ENCODE results near the gene SELENOO. TPM values are rescaled to one million over a fixed set of nuclear protein-coding genes. Genes with fewer than 3 reads are reported as not detected.

The SELENOO gene
- total RNA-seq, 1 experiment from 2014 or later = 29.6 TPM

GRCh38 chr22:50184004-50184901 is 16.6 kb upstream of the SELENOO start:
- H3K9me2 ChIP-seq (ENCODE audit: insufficient read depth) = no peaks in the 10 kb centered on the region
- H3K79me2 ChIP-seq (ENCODE audit: insufficient read depth, low read length) = peaks cover 31% of the 10 kb centered on the region
- no TSS peak for BruUV-seq (replicated peaks)
- H3K4me2 ChIP-seq (ENCODE audit: low read length) = peak overlapping the region; percentile 4; the same call in 1 of the 2 replicates
- ATAC-seq (no peak), DNase-seq (ENCODE audit: low read depth, low spot score) (no peak)
- ChIA-PET CTCF (no interaction called here), RAD21 (ENCODE audit: low non-redundant PET in 1 of 2, low total read pairs in 2 of 2, uncharacterized antibody in 2 of 2, unreplicated experiment in 2 of 2) (no interaction called here), POLR2A (no interaction called here)
- H3K9me3 ChIP-seq (ENCODE audit: control insufficient read depth in 1 of 2, insufficient read depth in 1 of 2, low read depth in 1 of 2, low read length in 2 of 2) = no peaks in the 10 kb centered on the region
- peaks cover 22 to 39% of the 10 kb centered on the region in 2 experiments; a peak in 3 of 4 replicates for H3K4me1 ChIP-seq (ENCODE audit: control insufficient read depth in 1 of 2, insufficient read depth in 2 of 2, low read length in 2 of 2)
- H3K4me3 ChIP-seq (replicated peaks in 1 of 2; ENCODE audit: low read depth in 1 of 2, low read length in 2 of 2) = no peak overlapping the region
- no peaks in the 10 kb centered on the region for H4K20me1 ChIP-seq (ENCODE audit: insufficient read depth)
- no peaks in the 10 kb centered on the region for H3K36me3 ChIP-seq (ENCODE audit: control insufficient read depth in 1 of 2, insufficient read depth in 2 of 2, low read length in 2 of 2)
- H2AFZ ChIP-seq (ENCODE audit: low read depth, low read length, poor library complexity, severe bottlenecking) = no peak overlapping the region
- intact Hi-C loops (cut with micrococcal nuclease) = no loop called here
- H3K27ac ChIP-seq (ENCODE audit: low read depth, low read length) = peak overlapping the region; percentile 75; the same call in 1 of the 2 replicates
- H3K27me3 ChIP-seq (ENCODE audit: insufficient read depth, low read length) = no peaks in the 10 kb centered on the region
- no peak for TF ChIP-seq YY1 (IDR thresholded peaks at IDR 0.05; ENCODE audit: extremely low read depth, insufficient replicate concordance, low read depth, low read length)
- no peak for TF ChIP-seq CEBPB (IDR thresholded peaks at IDR 0.05; ENCODE audit: low read depth)
- TF ChIP-seq, protein P1, sequence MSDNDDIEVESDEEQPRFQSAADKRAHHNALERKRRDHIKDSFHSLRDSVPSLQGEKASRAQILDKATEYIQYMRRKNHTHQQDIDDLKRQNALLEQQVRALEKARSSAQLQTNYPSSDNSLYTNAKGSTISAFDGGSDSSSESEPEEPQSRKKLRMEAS (IDR thresholded peaks at IDR 0.05) = no peak
- no peak for TF ChIP-seq RAD21 (IDR thresholded peaks at IDR 0.05; ENCODE audit: low read depth)
- TF ChIP-seq, protein P2, sequence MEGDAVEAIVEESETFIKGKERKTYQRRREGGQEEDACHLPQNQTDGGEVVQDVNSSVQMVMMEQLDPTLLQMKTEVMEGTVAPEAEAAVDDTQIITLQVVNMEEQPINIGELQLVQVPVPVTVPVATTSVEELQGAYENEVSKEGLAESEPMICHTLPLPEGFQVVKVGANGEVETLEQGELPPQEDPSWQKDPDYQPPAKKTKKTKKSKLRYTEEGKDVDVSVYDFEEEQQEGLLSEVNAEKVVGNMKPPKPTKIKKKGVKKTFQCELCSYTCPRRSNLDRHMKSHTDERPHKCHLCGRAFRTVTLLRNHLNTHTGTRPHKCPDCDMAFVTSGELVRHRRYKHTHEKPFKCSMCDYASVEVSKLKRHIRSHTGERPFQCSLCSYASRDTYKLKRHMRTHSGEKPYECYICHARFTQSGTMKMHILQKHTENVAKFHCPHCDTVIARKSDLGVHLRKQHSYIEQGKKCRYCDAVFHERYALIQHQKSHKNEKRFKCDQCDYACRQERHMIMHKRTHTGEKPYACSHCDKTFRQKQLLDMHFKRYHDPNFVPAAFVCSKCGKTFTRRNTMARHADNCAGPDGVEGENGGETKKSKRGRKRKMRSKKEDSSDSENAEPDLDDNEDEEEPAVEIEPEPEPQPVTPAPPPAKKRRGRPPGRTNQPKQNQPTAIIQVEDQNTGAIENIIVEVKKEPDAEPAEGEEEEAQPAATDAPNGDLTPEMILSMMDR (IDR thresholded peaks at IDR 0.05 in 2 of 3, conservative IDR thresholded peaks at IDR 0.05 in 1 of 3; ENCODE audit: borderline replicate concordance in 1 of 3, insufficient read depth in 1 of 3, low read depth in 2 of 3, low read length in 2 of 3) = no peak
- no peak for TF ChIP-seq POLR2AphosphoS5 (IDR thresholded peaks at IDR 0.05; ENCODE audit: low read depth, low read length)
- no peak for TF ChIP-seq SP1 (IDR thresholded peaks at IDR 0.05; ENCODE audit: low read depth)
- no peak for TF ChIP-seq REST (IDR thresholded peaks at IDR 0.05; ENCODE audit: low read depth)
- TF ChIP-seq JUND (IDR thresholded peaks at IDR 0.05) = no peak
- TF ChIP-seq SRF (IDR thresholded peaks at IDR 0.05; ENCODE audit: low read depth) = no peak
- TF ChIP-seq ELF1 (IDR thresholded peaks at IDR 0.05; ENCODE audit: borderline replicate concordance, low read depth) = no peak
- H3K9ac ChIP-seq (ENCODE audit: low read length) = no peak overlapping the region

Measured in HCT116 (cell line).